GM08714 (cell line): ENCODE results near the gene RCBTB1.

Source experiments
- H3K4me3 ChIP-seq: fragments of 200-500 bp; sonication (Bioruptor generic); 2 replicates; pipeline ENCODE4 v1.5.1; 2014; ENCODE audit warnings: mild to moderate bottlenecking, low read length, inconsistent platforms
- ZNF274 ChIP-seq: IDR thresholded peaks from 2 replicates; pipeline ENCODE4 v1.6.1; 2012; ENCODE audit warnings: mild to moderate bottlenecking, low read depth, low read length

The RCBTB1 gene

DNA sequence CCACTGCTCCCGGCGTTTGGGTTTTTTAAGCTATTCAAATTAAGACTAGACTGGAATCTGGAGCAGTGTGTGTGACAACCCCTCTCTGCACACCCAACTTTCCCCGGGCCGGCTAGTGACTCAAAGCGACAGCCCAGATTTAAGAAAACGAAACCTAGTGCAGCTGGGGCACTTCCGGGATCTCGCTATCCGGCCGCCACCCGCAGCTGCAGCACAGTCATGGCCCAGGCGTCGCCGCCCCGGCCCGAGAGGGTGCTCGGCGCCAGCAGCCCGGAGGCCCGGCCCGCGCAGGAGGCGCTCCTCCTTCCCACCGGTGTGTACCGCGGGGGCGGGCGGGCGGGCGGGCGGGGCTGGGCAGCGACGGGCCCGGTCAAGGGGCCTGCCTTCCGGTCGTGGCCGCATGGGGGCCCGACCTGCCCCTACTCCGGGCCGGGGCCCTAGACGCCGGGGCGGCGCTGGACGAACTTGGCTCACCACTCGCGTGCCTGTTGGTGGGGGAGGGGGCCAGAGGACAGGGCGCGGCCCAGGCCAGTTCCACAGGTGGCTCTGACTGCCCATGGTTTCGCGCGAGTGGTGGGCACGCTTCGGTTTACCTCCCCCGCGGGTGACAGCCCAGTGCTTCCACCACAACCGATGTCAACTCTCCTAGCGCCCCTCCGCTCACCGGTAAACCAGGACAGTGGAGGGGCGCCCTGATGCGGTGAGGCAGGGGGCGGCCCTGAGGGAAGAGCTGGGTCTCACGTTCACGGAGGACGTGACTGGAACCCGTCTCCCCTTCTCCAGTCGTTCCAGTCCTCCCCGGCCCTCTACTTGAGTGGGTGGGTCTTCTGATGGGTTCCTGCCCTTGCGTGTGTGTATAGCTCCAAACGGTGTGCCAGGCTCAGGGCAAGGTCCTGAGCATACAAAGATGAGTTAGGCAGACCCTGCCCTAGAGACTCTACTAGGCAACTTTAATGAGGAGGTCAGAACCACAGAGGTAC is 89.3 kb downstream of the RCBTB1 start, which contains the start of gene PHF11:
Gene PHF11 (plus strand): TSS at position 171 of the 980 bp plus-strand sequence. CDS start 49 bp downstream, at position 220.
- TF ChIP-seq ZNF274, result no peak
- peak within 1 kb of the TSS; percentile 70 for H3K4me3 ChIP-seq

DNA sequence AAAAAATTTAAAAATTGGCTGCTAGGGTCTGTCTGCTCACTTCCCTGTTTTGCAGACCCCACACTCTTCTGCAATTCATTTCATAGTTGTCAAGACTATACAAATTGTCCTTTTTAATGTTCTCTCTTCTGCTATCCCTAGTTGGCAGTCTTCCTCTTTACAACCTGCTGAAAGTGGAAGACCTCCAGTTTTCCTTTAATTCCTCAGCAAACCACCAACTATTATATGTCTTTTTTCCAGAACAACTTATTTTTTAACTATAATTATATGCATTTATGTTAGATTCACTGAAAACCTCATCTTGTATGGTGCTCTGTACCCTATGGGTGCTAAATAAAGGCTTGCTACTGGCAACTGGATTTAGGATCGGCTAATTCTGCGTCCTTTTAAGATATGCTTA is 90.7 kb downstream of the RCBTB1 start:
- TF ChIP-seq ZNF274, result no peak
- H3K4me3 ChIP-seq, result peak overlapping the region; percentile 67

DNA sequence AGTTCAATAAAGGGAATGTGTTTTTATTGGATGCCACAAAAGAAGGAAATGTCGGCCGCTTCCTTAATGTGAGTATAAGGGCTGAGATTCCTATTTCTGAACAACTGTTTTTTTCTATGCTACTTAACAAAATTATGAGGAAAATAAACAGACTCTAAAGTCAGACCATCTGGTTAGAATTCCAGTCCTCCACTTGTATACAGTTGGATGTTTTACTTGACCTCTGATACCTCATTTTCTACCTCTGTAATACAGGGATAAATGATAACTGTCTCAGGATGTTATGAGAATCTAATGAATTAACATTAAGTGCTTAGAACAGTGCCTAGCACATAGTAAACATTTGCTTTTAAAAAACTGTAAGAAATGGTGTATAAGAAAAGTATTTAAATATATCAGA is 96.8 kb downstream of the RCBTB1 start:
- TF ChIP-seq ZNF274, result no peak
- H3K4me3 ChIP-seq, result no peak overlapping the region
